Esophagus squamous epithelium (tissue), 4 donors: ENCODE measurements around the gene JAK3.

ENCODE experiments used
- POLR2A ChIP-seq, 4 donors: fragments of 450-650 bp; IDR thresholded peaks; one replicate each; pipeline ENCODE4 v1.6.1; 2017; ENCODE audit warnings: antibody characterized with exemption in 4 of 4, mild to moderate bottlenecking in 4 of 4, moderate library complexity in 3 of 4
- TF ChIP-seq, protein P1 (sequence below), 6 experiments: fragments of 450-650 bp in 4 of 6; fragments of 200-600 bp in 2 of 6; sonication (generic) in 2 of 6; IDR thresholded peaks; one replicate each; pipeline ENCODE4 v1.5.1; 2016 to 2019; ENCODE audit warnings: antibody characterized with exemption in 6 of 6, mild to moderate bottlenecking in 4 of 6, moderate library complexity in 4 of 6

DNA sequence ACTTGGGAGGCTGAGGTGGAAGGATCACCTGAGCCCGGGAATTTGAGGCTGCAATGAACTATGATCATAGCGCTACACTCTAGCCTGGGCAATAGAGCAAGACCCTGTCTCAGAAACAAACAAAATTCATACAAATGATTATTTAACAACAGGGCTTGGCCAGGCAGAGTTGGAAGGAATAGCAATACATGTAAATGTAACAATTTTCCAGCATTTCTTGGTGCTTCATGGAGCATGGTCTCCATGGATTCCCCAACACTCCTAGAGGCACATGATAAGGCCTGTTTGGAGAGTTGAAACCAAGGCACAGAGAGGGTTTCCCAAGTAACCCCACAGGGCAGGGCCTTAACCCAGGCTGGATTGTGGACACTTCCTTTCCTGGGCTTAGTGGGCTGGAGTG lies 36.7 kb downstream of the JAK3 start:
- TF ChIP-seq, protein P1, sequence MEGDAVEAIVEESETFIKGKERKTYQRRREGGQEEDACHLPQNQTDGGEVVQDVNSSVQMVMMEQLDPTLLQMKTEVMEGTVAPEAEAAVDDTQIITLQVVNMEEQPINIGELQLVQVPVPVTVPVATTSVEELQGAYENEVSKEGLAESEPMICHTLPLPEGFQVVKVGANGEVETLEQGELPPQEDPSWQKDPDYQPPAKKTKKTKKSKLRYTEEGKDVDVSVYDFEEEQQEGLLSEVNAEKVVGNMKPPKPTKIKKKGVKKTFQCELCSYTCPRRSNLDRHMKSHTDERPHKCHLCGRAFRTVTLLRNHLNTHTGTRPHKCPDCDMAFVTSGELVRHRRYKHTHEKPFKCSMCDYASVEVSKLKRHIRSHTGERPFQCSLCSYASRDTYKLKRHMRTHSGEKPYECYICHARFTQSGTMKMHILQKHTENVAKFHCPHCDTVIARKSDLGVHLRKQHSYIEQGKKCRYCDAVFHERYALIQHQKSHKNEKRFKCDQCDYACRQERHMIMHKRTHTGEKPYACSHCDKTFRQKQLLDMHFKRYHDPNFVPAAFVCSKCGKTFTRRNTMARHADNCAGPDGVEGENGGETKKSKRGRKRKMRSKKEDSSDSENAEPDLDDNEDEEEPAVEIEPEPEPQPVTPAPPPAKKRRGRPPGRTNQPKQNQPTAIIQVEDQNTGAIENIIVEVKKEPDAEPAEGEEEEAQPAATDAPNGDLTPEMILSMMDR (IDR thresholded peaks at IDR 0.05) = no peak
- no peak for TF ChIP-seq POLR2A (IDR thresholded peaks at IDR 0.05)
